K562 (cell line): ENCODE results near the gene BET1L. TPM values are rescaled to one million over a fixed set of nuclear protein-coding genes. Genes with fewer than 3 reads are reported as not detected.

Experiments used
- BRCA1 ChIP-seq, 2 experiments: fragments of 450-650 bp in 1 of 2; sonication (generic) in 1 of 2; formaldehyde crosslinking in 1 of 2; IDR thresholded peaks; 2 replicates each; pipeline versions ENCODE4 v1.5.0 to v1.6.1; 2017 to 2020; ENCODE audit warnings: mild to moderate bottlenecking in 1 of 2, missing genetic modification reagents in 1 of 2
- CREB1 ChIP-seq, 2 experiments: sonication (generic) in 1 of 2; formaldehyde crosslinking in 1 of 2; IDR thresholded peaks; 2 replicates each; pipeline versions ENCODE4 v1.6.1 to v1.8.0; 2012 to 2022; ENCODE audit warnings: inconsistent platforms in 1 of 2, mild to moderate bottlenecking in 1 of 2, missing genetic modification reagents in 1 of 2, moderate library complexity in 1 of 2
- E2F6 ChIP-seq, 2 experiments: IDR thresholded peaks; 2 replicates each; pipeline ENCODE4 v1.6.1; 2011; ENCODE audit warnings: borderline replicate concordance in 1 of 2, control low read depth in 1 of 2, low read depth in 1 of 2, low read length in 1 of 2, mild to moderate bottlenecking in 1 of 2, mixed read lengths in 1 of 2, moderate library complexity in 1 of 2; ENCODE audit not compliant: insufficient read depth in 1 of 2, insufficient read length in 1 of 2, poor library complexity in 1 of 2, severe bottlenecking in 1 of 2; ENCODE audit errors: extremely low read depth in 1 of 2
- GATAD2B ChIP-seq: fragments of 450-650 bp; IDR thresholded peaks from 2 replicates; pipeline ENCODE4 v1.6.1; 2017; ENCODE audit warnings: mild to moderate bottlenecking, borderline replicate concordance
- MGA ChIP-seq: fragments of 450-650 bp; IDR thresholded peaks from 2 replicates; pipeline ENCODE4 v1.6.1; 2016; ENCODE audit warnings: mild to moderate bottlenecking, moderate library complexity
- MYC ChIP-seq, 2 experiments: fragments of 250-450 bp in 1 of 2; sonication (Bioruptor Pico) in 1 of 2; IDR thresholded peaks; 2 replicates each; pipeline versions ENCODE4 v1.5.1 to v1.6.1; 2012 to 2021; ENCODE audit warnings: low read depth in 2 of 2, borderline replicate concordance in 1 of 2, improper control_type of control experiment in 1 of 2, low read length in 1 of 2, mild to moderate bottlenecking in 1 of 2, moderate library complexity in 1 of 2
- PHTF2 ChIP-seq: fragments of 250-450 bp; sonication (Bioruptor Pico); IDR thresholded peaks from 2 replicates; pipeline ENCODE4 v1.5.0; 2021; ENCODE audit warnings: mild to moderate bottlenecking
- PRPF4 ChIP-seq: fragments of 200-400 bp; formaldehyde crosslinking; IDR thresholded peaks from one replicate; pipeline ENCODE4 v1.6.1; 2017; ENCODE audit warnings: low read length, low read depth, mild to moderate bottlenecking; ENCODE audit not compliant: insufficient read depth, poor library complexity, severe bottlenecking
- RBM14 ChIP-seq: fragments of 200-400 bp; formaldehyde crosslinking; IDR thresholded peaks from 2 replicates; pipeline ENCODE4 v1.6.1; 2018; ENCODE audit warnings: low read depth, mild to moderate bottlenecking, low read length, moderate library complexity, borderline replicate concordance; ENCODE audit not compliant: insufficient read depth
- SETDB1 ChIP-seq: IDR thresholded peaks from one replicate; pipeline ENCODE4 v1.6.1; 2012; ENCODE audit warnings: low read length, control low read depth, inconsistent platforms
- ZFPM2 ChIP-seq: fragments of 250-450 bp; sonication (Bioruptor Pico); IDR thresholded peaks from 2 replicates; pipeline ENCODE4 v1.5.1; 2022; ENCODE audit warnings: mild to moderate bottlenecking
- ZNF12 ChIP-seq: sonication (generic); formaldehyde crosslinking; IDR thresholded peaks from 2 replicates; pipeline ENCODE4 v1.4.0; 2020; ENCODE audit warnings: mild to moderate bottlenecking, missing genetic modification reagents
- ZNF197 ChIP-seq: fragments of 200-800 bp; sonication (Bioruptor generic); IDR thresholded peaks from 2 replicates; pipeline ENCODE4 v1.6.1; 2016; ENCODE audit warnings: low read depth, missing genetic modification characterization, missing compliant biosample characterization
- ZNF316 ChIP-seq: fragments of 450-650 bp; IDR thresholded peaks from 2 replicates; pipeline ENCODE4 v1.6.1; 2016
- polyA plus RNA-seq, 8 experiments: library from polyadenylated mRNA; depleted of rRNA in 4 of 8; stranded (reverse) in 5 of 8; unstranded in 3 of 8; fragments of >200 nt; fragmentation: Nextera tagmentation in 2 of 8; fragmentation: Illumina TruSeq in 1 of 8; extraction: Ambion mirVana in 2 of 8; extraction: Trizol in 1 of 8; gene quantifications; 2 replicates each; pipeline versions ENCODE4 v1.2.1 to v1.2.3, GENCODE V29; 2011 to 2014; ENCODE audit warnings: inconsistent platforms in 1 of 8, missing spikeins in 1 of 8
- total RNA-seq, 7 experiments: library from RNA; depleted of rRNA in 6 of 7; stranded (reverse); fragments of >200 nt in 6 of 7; fragmentation: Illumina TruSeq in 2 of 7; extraction: Trizol in 2 of 7; gene quantifications; 2 replicates each; pipeline versions ENCODE4 v1.2.1 to v1.2.3, GENCODE V29; 2011 to 2021; ENCODE audit warnings: low replicate concordance in 1 of 7

BET1L gene
- total and polyA plus RNA-seq, 9 of the 15 experiments (the other 6 are each of a cell fraction or from before 2014, with no cell fraction given) = 9.9 to 69.1 (median 19.9) TPM

GRCh38 chr11:207863-208180 is 623 bp upstream of the BET1L start (continued):
- peak; percentile 52; the same call in 1 of the 2 replicates for TF ChIP-seq MGA
- TF ChIP-seq ZFPM2 (CRISPR knock-in tag) = 0 out of 2 replicates have a peak, but pooled peaks have one; percentile 18
- TF ChIP-seq GATAD2B = no peak
- no peak for TF ChIP-seq SETDB1
- TF ChIP-seq ZNF197 (CRISPR knock-in tag) = 0 out of 2 replicates have a peak, but pooled peaks have one; percentile 7
- TF ChIP-seq ZNF12 (CRISPR knock-in tag) = 0 out of 2 replicates have a peak, but pooled peaks have one; percentile 58
- no peak for TF ChIP-seq MYC (IDR thresholded peaks at IDR 0.05; ENCODE audit: low read depth, low read length)
- TF ChIP-seq MYC (CRISPR knock-in tag; IDR thresholded peaks at IDR 0.05; ENCODE audit: borderline replicate concordance, low read depth) = peak; percentile 60; the same call in 1 of the 2 replicates
- no peak for TF ChIP-seq BRCA1 (IDR thresholded peaks at IDR 0.05)
- 0 out of 2 replicates have a peak, but pooled peaks have one; percentile 4 for TF ChIP-seq BRCA1 (CRISPR knock-in tag; IDR thresholded peaks at IDR 0.05)
- 0 out of 2 replicates have a peak, but pooled peaks have one; percentile 55 for TF ChIP-seq PHTF2 (CRISPR knock-in tag)
- 0 out of 2 replicates have a peak, but pooled peaks have one; percentile 21 for TF ChIP-seq ZNF316
- TF ChIP-seq E2F6 (IDR thresholded peaks at IDR 0.05; ENCODE audit: borderline replicate concordance in 1 of 2, extremely low read depth in 1 of 2, insufficient read depth in 1 of 2, insufficient read length in 1 of 2, low read depth in 1 of 2, low read length in 1 of 2, poor library complexity in 1 of 2, severe bottlenecking in 1 of 2) = peak; percentile 14 to 39
- no peak for TF ChIP-seq PRPF4
- no peak; the same call in 1 of the 2 replicates for TF ChIP-seq CREB1 (IDR thresholded peaks at IDR 0.05)
- TF ChIP-seq CREB1 (CRISPR knock-in tag; IDR thresholded peaks at IDR 0.05) = peak; percentile 22; the same call in 1 of the 2 replicates
- TF ChIP-seq RBM14 = 0 out of 2 replicates have a peak, but pooled peaks have one; percentile 53
